HFFc6 (cell line): Measurements from ENCODE around the gene SULT1C4. TPM values are rescaled to one million over a fixed set of nuclear protein-coding genes. Genes with fewer than 3 reads are reported as not detected.
"Not testable (repeated sequence)": the region's sequence is repeated elsewhere in the genome, so short reads cannot be mapped to it uniquely, and the experiment has no call there.

Source experiments
- DNase-seq: peaks from one replicate; pipeline ENCODE4 v3.0.0-alpha.2; 2018
- H3K27ac Mint-ChIP-seq: 2 replicates; pipeline ENCODE4 v1.8.0; 2020; ENCODE audit warnings: mild to moderate bottlenecking, mixed read lengths
- H3K27me3 Mint-ChIP-seq: 2 replicates; pipeline ENCODE4 v1.8.0; 2021; ENCODE audit warnings: mild to moderate bottlenecking, moderate library complexity, mixed read lengths; ENCODE audit not compliant: insufficient read depth
- H3K36me3 Mint-ChIP-seq: 2 replicates; pipeline ENCODE4 v1.8.0; 2021; ENCODE audit warnings: low read depth, mixed read lengths
- H3K4me1 Mint-ChIP-seq: 2 replicates; pipeline ENCODE4 v1.8.0; 2020; ENCODE audit warnings: low read depth, mixed read lengths
- H3K4me3 Mint-ChIP-seq: 2 replicates; pipeline ENCODE4 v1.8.0; 2020; ENCODE audit warnings: mild to moderate bottlenecking, moderate library complexity, mixed read lengths
- H3K9me3 Mint-ChIP-seq: 2 replicates; pipeline ENCODE4 v1.8.0; 2020; ENCODE audit warnings: mild to moderate bottlenecking, mixed read lengths
- total RNA-seq, 6 experiments: library from RNA; stranded (reverse); fragmentation: NEBNext Ultra II Directional; extraction: Animal tissue kit (Norgen Biotek cat#: 25700); gene quantifications; 2 replicates in 1 of 6; 3 replicates in 5 of 6; pipeline ENCODE4 v1.2.3, GENCODE V29; 2021
- TF ChIP-seq, protein P1 (sequence below): fragments of 200-600 bp; sonication (generic); IDR thresholded peaks from 2 replicates; pipeline ENCODE4 v1.5.0; 2021; ENCODE audit warnings: antibody characterized with exemption, mild to moderate bottlenecking

The SULT1C4 gene
- total RNA-seq, 6 experiments from 2014 or later, result not detected

DNA sequence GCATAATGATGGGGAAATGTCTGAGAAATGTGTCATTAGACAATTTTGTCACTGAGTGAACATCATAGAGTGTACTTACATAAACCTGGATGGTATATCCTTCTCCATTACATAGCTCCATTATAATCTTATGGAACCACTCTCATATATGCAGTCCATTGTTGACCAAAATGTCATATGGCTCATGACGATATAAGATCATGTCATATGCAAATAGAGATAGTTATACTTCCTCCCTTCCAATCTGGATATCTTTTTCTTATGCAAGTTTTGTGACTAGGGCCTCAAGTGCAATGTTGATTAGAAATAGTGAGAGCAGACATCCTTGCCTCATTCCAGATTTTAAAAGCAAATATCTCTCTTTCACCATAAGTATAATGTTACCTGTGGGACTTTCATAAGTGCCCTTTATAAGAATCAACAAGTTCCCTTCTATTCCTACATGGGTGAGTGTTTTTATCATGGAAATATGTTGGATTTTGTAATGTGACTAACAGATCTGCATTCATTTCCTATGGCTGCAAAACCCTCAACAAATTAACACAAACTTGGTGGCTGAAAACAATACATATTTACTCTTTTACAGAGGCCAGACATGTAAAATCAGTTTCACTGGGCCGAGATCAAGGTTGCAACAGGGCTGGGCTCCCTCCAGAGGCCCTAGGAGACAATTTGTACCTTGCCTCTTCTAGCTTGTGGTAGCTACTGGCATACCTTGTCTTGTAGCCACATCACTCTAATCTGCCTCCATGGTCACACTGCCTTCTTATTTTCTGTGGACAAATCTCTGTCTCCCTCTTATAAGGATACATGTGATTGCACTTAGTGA, 21.6 kb upstream of the SULT1C4 start:
- Mint-ChIP-seq H3K4me1 (no peaks in the 10 kb centered on the region), H3K27me3 (peaks cover 3% of the 10 kb centered on the region; the same call in 1 of the 2 replicates), H3K36me3 (no peaks in the 10 kb centered on the region), H3K9me3 (no peaks in the 10 kb centered on the region), H3K4me3 (no peak overlapping the region), H3K27ac (no peak overlapping the region)
- DNase-seq, result no peak
- TF ChIP-seq, protein P1, sequence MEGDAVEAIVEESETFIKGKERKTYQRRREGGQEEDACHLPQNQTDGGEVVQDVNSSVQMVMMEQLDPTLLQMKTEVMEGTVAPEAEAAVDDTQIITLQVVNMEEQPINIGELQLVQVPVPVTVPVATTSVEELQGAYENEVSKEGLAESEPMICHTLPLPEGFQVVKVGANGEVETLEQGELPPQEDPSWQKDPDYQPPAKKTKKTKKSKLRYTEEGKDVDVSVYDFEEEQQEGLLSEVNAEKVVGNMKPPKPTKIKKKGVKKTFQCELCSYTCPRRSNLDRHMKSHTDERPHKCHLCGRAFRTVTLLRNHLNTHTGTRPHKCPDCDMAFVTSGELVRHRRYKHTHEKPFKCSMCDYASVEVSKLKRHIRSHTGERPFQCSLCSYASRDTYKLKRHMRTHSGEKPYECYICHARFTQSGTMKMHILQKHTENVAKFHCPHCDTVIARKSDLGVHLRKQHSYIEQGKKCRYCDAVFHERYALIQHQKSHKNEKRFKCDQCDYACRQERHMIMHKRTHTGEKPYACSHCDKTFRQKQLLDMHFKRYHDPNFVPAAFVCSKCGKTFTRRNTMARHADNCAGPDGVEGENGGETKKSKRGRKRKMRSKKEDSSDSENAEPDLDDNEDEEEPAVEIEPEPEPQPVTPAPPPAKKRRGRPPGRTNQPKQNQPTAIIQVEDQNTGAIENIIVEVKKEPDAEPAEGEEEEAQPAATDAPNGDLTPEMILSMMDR, result no peak

DNA sequence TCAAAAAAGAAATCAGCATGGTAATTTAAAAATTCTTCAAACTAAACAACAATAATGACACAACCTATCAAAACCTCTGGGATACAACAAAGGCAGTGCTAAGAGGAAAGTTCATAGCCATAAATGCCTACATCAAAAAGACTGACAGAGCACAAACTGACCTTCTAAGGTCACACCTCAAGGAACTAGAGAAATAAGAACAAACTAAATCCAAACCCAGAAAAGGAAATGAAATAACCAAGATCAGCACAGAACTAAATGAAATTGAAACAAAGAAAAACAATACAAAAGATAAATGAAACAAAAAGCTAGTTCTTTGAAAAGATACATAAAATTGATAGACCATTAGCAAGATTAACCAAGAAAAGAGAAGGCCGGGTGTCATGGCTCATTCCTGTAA, 18.4 kb upstream of the SULT1C4 start:
- not testable (repeated sequence) for H3K36me3 Mint-ChIP-seq, H3K9me3 Mint-ChIP-seq, H3K4me3 Mint-ChIP-seq, DNase-seq, H3K27ac Mint-ChIP-seq, H3K27me3 Mint-ChIP-seq
- H3K4me1 Mint-ChIP-seq, result peaks cover 28% of the 10 kb centered on the region

DNA sequence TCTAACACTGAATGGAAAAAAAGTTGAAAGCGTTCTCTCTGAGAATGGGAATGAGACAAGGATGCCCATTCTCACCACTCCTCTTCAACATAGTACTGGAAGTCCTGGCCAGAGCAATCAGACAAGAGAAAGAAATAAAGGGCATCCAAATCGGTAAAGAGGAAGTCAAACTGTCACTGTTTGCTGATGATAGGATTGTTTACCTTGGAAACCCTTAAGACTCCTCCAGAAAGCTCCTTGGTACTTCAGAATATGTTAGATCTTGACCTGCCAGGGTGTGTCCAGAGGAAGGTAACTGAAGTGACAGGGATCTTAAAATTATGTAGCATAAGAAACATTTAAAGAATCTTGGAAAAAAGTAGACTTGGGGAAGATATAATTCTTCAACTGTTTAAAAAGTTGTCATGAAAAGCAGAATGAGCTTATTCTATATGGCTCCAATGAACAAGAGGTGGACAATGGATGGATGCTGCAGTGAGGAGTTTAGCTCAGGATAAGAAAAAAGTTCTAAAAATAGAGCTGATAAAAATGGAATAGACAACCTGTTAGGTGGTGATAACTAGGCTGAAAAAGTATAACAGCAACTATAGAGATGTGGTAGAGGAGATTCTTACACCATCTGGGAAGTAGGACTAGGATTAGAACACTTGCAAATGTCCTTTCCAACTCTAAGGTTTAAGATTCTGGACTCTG, 16.8 kb upstream of the SULT1C4 start:
- H3K4me3 Mint-ChIP-seq, result no peak overlapping the region
- peaks cover 12% of the 10 kb centered on the region for H3K9me3 Mint-ChIP-seq
- TF ChIP-seq, protein P1, result no peak
- H3K4me1 Mint-ChIP-seq, result peaks cover 33% of the 10 kb centered on the region
- H3K27ac Mint-ChIP-seq, result no peak overlapping the region
- DNase-seq, result no peak
- peaks cover 3% of the 10 kb centered on the region; the same call in 1 of the 2 replicates for H3K27me3 Mint-ChIP-seq
- peaks cover 8% of the 10 kb centered on the region for H3K36me3 Mint-ChIP-seq

DNA sequence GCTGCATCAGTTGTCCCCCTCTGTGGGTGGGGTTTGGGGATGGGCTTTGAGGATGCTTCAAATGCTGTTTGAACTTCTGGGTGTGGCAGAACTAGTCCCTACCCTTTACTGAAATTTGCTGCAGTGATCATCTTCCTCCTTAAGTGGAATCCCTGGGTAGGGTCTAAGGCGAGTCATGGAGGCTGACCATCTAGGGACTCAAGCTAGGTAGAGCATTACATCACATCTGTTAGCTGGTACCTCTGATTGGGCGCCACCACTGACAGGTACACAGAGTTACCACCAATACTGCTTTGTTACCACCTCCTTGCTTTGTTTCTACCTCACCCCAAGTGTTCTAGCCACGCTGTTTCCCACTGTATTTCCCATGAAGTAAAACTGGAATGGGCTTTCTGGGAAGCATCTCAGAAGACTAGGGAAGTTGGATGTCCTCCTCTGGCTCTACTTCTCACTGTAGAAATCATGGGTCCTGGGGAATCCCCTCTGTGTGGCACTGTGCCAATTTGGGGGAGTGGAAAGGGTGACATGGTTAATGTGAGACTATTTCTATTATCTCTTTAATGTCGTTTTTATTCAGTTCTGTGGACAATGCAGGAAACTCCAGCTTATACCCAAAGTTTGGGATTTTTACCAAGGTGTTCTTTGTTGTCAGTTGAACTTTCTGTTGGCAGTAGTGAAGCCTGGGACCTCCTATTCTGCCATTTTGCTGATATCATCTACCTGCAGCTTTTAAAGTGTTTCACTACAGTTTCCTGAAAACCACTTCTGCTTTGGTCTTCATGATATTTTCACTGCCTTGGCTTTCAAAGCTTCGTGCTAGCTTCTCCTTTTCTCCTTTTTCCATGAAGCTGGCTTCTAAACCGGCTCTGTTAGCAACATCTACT, 14.5 kb upstream of the SULT1C4 start:
- Mint-ChIP-seq H3K4me1 (peaks cover 44% of the 10 kb centered on the region), H3K4me3 (no peak overlapping the region), H3K27me3 (peaks cover 3% of the 10 kb centered on the region; the same call in 1 of the 2 replicates), H3K27ac (peak overlapping the region; percentile 53), H3K36me3 (peaks cover 8% of the 10 kb centered on the region), H3K9me3 (peaks cover 12% of the 10 kb centered on the region)
- DNase-seq, result no peak
- TF ChIP-seq, protein P1, result no peak

DNA sequence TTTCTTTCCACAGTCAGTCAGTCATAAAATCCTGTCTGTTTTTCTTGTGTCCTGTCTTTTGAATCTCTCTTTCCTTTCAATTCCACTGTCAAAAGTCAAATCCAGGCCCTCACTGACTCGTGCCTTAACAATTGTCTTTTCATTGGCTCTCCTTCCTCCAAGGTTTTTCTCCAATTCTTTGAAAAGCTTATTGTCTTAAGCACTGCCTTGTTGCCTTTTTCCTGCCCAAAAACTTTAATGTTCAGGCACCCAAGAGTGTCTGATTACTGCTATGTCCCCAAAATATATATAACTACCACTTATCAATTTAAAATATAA, 13.9 kb upstream of the SULT1C4 start:
- Mint-ChIP-seq H3K4me1 (peaks cover 44% of the 10 kb centered on the region), H3K27ac (peak overlapping the region; percentile 53), H3K4me3 (no peak overlapping the region), H3K9me3 (peaks cover 12% of the 10 kb centered on the region), H3K27me3 (peaks cover 3% of the 10 kb centered on the region; the same call in 1 of the 2 replicates), H3K36me3 (peaks cover 8% of the 10 kb centered on the region)
- TF ChIP-seq, protein P1, result no peak
- peak; percentile 9 for DNase-seq
